ENCODE data around the gene NFATC4.

NFATC4 gene

DNA sequence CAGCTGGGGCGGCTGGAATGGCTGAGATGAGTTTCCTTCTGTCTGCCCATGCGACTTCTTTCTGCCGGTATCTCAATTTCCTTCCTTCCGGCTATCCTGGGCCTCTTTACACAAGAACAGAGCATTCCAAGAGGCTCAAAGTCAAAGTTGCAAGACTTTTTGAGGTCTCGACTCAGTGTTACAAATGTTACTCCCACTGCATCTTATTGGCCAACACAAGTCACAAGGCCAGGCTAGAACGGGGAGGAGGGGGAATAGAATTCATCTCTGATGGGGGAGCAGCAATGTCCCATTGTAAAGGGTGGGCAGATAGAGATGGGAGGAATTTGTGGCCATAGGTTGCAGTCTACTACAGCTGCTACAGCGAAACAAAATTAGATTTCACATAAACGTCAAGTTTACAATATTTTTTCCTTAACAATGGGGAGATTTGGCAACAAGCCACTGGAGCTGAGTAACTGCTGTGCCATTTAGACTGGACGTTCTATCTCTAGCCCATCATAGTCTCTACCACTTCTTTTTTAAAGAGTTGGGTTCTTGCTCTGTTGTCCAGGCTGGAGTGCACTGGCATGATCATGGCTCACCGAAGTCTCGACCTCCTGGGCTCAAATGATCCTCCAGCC is 21.4 kb downstream of the NFATC4 start:
- DNase-seq: no peak

DNA sequence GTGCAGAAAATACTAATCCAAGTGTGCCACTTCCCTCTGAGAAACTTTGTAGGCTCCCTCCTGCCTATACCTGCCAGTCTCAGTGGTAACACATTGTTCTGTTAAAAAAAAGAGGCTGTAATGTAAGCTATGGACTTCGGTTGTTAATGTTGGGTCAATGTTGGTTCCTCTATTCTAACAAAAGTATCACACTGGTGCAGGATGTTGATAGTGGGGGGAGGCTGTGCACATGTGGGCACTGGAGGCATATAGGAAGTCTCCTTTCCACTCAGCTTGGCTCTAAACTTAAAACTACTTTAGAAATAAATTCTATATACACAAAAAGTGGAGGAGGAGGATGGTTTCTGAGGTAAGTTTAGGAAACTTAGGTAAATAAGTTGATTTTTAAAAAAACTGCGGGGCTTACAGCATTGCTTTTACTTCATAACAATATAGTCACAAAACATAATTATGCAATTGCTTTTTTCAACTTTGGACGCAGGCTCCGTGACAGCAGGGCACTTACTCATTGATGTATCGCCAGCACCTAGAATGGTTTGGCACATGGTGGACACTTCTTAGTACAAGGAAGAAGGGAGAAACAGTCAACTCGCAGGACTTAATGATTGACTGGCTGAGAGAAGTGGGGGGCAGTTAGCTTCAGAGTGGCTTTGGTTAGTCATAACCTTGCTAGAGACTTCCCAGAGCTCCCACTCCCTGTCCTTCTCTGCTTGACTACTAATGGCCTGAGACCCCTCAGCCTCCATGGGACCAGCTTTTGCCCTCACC is 22.9 kb downstream of the NFATC4 start:
- DNase-seq: no peak

DNA sequence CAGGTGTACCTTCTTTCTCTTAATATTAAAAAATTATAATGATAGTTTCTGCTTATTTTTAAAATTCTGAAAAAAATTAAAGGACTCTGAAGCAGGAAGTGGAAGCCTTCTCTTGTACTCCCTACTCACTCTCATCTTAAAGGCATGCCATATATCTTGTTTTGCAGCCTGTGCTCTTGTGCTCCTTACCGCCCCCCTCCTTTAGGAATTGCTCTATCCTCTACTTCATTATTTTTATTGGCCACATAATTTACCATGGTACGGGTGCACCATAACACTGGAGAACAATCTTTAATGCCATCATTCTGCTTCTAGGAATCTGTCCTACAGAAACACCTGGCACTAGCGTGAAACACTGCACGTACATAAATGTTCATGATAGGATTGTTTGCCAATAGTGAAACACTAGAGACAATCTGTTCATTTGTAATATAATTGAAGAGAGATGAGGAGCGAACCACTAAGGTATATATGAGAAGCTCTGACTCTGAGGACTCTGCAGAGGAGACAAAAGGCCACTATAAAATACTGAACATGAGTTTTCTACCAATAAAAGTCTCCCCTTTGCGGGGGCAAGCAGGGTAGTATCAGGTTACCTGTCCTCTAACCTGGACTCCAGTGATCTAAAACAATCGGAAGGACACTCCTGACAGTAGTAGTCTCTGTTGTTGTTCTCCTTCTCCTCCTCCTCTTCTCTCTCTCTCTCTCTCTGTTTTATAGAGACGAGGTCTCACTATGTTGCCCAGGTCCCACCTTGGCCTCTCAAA is 24.5 kb downstream of the NFATC4 start:
- peak in 1 of 3 experiments; percentile 37 for DNase-seq

DNA sequence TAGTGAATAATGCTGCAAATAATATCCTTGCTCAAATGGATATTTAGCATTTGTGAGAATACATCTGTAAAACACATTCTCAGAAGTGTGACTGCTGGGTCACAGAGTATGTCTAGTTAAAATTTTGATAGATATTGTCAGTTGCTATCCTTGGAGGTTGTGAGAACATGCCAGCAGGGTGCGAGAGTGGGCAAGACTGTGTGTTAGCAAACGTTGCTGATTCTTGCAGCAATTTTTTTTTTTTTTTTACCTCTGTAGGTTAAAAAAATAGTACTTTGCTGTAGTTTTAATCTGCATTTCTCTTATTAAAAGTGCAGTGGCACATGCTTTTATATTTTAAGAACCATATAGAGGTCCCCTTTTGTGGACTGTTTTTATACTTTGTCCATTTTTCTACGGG is 26.3 kb downstream of the NFATC4 start:
- peak in 1 of 3 experiments; percentile 17 for DNase-seq

DNA sequence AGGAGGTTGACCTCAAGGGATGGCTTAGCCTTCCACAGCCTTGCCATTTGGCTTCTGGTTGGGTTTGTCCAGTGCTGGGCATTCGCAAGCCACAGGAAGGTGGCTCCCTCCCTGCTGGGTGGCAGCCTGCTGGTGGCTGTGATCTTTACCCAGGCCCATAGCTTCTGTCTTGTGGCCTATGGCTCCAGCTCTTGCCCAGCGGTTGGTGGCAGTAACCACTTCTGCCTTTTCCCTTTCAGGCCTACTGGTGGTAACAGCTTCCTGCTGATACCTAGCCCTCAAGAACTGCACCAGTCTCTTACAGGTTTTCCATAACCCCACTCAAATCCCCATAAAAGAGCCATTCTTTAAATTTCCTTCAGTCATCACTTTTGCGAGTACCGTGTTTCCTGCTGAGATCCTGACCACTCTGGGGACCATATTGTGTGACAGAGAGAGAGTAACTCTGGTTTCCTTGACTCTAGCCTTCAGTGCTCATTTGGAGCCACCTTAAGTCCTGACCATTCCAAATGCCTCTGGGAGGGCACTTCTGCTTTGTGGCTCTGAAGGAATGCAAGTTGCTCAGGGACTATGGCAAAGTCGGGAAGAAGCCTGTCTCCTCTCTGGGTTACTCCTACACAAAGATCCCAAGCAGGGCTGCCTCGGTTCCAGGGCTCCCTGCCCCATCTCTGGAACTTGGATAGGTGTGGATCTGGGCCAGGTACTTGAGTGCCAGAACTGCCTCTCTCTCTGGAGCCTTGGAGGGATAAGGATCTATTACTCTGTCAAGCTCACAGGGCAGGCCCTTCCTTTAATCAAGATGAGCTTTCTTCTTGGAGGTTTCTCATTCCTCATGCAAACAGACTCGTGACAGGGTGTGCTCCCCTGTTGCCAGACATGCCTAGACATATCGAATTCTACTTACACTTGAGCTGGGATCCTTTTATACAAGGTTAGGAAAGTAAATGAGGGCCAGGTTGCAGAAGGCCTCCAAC is 27.9 kb downstream of the NFATC4 start:
- no peak for DNase-seq

DNA sequence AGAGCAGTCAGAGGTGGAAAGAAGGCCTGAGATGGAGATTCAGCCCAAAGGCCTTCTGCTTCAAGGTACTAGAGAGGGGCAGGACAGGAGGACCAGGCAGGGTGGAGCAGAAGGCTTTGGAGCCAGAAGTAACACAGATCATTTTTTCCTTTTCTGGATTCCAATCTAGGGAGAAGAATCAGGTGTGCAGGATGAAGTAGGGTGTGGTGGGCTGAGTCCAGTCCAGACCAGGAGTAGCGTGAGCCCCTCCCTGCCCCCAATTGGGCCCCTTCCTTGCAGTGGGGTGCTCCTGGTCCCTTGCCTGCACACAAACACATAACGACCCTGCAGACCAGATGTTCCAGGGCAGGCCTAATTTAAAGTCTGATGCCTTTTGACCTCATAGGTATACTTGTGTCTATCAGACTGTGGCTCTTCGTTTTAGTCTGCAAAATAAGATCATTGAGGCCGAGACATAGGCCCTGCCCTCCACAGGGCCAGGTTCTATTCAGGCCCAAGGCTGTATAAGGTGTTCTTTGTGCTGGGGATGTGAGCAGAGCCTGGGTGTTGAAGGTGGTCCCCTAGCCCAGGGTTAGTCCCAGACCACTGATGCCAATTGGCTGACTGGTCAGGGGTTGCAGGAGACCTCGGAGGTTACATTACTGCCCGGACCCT is 29.8 kb downstream of the NFATC4 start:
- no peak for DNase-seq

DNA sequence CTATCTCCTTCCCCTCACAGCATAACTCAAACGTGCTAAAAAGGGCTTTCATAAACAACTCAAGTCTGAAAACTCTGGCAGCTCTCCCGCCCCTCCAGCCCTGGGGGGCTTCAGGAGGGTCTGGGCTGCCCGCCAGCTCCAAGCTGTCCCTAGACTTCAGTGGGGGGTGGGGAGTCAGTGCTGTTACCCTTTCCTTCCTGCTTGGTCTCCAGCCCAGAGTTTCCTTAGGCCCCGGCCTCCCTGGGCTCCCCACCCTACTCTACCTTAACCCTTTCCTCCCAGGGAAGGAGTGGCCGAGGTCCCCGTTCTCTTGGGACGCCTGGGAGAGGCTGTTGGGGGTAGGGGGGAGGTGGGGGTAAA is 30.3 kb downstream of the NFATC4 start:
- no peak for DNase-seq

DNA sequence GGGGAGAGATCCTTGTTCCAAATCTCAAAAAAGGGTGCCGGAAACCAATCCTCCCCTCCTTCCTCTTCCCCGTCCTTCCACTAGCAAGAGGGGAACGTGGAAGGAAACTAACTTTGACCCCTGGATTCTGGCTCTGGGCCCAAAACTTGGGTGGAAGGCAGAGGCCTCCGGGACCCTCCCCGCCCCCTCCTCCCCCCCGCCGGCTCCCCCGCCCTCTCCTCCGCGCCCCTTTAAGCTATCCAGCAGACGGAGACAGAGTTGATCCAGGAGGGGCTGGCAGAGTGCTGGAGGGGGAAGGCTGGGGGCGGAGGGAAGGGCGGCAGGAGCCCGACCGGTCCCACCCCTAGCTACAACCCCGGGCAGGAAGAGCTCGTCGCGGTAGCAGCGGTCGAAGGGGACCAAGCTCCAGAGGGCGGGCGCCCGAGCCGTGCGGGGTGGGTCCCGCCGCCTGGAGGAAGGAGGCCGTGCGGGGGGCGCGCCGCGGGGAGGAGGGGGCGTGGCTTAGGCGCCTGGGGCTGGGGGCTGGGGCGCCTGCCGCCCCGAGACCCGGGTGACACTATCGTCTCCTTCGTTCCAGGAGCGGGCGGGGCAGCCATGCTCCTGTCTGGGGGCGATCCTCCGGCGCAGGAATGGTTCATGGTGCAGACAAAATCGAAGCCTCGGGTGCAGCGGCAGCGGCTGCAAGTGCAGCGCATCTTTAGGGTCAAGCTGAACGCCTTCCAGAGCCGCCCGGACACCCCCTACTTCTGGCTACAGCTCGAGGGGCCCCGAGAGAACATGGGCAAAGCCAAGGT is 30.9 kb downstream of the NFATC4 start, which contains the start of gene NYNRIN:
TSS of gene NYNRIN (plus strand) at position 351 of the 794 bp plus-strand sequence. CDS start at position 595, 244 bp downstream.
- DNase-seq: peak in 2 of 3 experiments; percentile 64

DNA sequence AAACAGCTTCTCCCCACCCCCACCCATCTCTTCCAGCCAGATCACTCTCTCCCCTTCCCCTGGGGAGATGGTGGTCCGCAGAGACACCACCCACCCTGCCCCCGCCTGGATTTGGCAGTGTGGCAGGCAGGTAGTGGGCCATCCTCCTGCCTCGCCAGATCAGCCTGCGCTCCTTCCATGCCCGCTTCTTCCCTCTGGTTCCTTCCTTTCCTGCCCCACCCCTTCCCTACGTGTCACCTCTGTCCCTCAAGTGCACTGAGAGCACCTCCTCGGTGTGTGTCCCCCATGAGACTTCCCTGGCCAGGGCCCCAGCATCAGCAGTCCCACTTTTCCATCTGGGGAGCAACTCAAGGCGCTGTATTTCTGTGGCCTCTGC is 31.5 kb downstream of the NFATC4 start:
- DNase-seq: no peak

DNA sequence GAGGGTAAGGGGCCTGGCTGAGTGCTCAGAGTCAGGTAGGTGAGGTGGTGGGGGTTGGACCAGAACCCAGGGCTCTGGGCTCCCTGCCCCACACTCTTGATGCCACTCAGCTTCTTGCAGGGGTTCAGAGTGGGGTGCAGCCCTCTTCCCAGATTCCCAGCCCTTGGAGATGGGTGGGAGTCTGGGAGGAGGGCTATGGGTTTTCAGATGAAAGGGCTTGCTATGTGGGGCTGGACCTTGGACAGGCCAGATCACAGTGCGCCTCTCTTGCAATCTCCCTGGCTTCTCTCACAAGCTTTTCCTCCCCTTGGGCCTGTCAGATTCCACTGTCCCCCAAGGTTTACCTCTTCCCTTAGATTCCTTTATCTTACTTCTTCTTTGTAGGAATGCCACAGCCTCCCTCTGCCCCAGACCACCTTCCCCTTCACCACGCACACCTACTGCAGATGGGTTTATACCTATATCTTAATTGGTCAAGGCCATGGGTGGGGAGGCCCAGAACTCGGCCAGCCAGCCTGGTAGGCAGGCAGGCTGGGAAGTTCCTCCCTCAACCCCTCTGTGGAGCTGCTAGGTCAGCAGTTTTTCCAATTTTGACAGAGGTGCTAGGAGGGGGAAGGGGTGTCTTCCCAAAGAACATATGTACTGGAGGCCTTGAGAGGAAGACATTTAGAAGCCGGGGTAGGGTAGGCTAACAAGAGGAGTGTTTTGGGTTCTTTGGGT is 32.2 kb downstream of the NFATC4 start:
- DNase-seq: no peak

DNA sequence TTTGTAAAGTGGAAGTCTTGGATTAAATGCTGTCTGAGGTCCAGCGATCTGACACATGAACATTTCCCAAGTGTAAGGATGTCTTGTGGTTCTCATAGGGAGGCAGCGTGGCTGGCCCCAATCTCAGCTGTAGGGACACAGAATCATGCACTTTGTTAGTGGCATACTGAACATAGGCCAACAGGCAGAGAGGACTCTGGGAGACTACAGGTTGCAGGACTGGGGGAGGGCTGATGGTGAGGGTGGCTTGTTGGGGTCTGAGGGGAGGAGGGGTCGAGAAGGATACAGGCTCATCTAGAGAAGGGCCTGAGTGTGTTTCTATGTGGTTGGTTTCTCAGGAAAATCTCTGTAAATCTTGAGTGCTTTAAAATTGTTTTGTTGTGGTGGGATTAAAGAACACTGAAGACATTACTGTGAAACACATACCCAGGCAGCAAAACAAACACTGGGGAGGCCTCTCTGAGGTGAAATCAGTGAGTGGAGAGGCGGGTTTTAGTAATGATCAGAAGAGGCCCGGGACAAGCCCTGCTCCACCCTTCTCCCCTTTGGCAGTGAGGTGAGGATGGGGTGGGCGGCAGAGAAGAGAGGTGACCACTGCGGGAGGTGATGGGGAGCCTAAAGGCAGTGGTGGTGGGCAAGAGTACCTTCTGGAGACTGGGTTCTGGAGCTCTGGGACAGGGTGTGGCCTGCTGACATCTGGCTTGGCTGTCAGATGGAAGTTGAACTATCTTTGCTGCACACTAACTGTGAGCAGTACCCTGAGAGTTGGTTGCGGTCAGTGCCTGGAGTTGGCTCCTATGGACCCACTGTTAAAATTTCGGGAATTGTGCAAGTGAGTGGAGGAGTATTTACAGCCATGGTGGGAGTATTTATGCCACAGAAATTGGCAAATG is 34.1 kb downstream of the NFATC4 start:
- DNase-seq: no peak

DNA sequence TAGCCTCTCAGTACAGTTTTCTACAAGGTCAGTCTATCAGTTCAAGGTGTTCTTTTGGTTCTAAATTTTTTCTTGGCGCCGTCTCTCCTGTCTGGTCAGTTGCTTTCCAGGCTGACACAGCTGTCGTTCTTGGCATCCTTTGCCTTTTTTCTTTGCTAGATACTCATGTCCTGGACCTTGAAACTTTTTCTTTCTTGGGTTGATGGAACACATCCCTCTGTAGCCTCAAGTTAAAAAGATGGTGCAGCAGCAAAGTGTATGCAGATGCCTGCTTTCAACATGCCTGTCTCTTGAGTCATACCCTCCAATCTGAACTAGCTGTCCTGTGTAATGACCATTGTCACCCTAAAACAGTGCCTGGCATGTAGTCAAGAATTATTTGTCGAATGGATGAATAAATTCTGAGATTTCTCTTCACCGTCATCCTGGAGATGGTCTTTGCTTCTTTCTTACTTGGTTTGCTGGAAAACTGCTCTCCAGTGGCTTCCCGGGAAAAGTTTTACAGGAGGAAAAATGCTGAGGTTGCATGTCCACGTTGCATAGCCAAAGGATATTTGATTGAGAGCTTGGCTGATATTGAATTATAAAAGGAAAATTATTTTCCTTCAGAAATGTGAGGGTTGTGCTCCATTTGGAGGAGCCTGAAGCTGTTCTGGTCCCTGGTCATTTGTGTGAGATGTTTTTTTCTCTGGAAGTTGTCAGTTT is 35.5 kb downstream of the NFATC4 start:
- no peak for DNase-seq

DNA sequence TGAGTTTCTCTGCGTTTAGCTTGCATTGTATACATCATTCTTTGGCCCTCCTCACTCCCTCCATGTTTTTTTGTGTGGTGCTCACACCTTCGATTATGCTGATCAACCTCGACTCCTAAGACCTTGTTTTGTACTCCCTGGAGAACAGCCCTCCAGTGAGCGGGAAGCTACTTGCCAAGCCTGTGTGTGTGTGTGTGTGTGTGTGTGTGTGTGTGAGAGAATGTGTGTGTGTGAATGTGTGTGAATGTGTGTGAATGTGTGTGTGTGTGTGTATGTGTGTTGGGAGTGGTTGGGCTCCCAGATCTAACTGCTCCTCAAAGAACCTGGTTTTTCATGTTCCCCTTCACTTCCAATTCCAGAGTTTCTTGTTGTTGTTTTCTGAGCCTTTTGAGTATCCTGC is 36.8 kb downstream of the NFATC4 start:
- DNase-seq: no peak

DNA sequence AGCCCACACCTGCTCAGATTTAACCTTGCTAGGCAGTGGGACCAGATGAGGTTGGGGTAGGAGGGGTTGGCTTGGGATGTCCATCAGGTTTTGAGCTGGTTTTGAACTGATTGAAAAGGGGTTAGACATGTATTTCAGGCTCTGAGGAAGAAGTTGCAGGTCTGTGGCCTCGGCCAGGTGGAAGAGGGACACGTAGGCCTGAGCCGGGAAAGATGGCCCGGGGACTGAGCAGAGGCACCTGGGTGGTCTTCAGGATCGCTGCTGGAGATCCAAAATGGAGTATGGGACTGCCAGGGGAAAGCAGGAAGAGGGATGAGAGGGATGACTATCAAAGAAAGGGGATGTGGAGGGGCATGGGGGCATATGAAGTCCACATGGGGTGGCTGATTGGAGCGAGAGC is 38.4 kb downstream of the NFATC4 start:
- no peak for DNase-seq

DNA sequence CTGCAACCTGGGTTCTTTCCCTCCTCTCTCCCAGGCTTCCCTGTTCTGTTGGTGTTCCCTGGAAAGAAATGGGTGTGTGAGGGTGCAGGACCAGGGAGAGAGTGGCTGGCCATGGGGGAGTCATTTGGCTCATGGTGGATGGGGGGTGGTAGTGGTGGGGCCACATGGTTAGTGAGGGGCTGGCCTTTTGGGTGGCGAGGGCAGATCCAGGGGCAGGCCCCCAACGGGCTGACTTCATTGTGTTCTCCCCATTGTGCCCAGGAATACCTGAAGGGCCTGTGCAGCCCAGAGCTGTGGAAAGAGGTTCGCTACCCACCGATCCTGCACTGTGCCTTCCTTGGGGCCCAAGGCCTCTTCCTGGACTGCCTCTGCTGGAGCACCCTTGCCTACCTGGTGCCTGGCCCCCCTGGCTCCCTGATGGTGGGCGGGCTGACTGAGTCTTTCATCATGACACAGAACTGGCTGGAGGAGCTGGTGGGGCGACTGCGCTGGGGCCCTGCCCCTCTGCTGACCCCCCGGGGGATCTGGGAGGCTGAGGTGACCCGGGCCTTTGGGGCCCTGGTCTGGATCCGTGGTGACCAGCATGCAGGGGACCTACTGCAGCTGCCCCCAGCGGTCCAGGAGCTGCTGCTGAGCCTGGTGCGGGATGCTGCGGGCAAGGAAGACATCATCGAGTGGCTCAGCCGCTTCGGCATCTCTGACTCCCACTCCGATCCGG is 39.8 kb downstream of the NFATC4 start:
- DNase-seq: no peak

DNA sequence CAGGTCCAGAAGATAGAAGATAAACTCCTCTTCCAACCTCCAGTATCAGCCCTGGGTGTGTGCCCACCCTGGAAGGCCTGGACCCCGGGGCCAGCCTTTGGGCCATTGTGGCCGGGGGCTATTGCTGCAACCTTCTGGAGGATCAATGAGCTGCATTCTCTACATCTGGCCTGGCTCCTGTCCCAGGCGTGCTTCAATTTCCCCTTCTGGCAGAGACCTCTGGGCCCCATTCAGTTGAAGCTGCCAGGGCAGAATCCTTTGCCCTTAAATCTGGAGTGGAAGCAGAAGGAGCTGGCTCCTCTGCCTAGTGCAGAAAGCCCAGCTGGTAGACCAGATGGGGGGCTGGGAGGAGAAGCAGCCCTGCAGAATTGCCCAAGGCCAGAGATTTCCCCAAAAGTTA is 40.8 kb downstream of the NFATC4 start:
- DNase-seq: no peak

DNA sequence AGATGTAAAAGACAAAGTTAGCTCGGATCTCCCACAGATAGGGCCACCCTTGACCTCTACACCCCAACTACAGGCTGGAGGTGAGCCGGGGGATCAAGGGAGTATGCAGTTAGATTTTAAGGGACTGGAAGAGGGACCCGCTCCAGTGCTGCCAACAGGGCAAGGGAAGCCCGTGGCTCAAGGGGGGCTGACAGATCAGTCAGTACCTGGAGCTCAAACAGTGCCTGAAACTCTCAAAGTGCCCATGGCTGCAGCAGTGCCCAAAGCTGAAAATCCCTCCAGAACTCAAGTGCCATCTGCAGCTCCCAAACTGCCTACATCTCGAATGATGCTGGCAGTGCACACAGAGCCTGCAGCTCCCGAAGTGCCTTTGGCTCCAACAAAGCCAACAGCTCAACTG is 41.2 kb downstream of the NFATC4 start:
- DNase-seq: no peak

DNA sequence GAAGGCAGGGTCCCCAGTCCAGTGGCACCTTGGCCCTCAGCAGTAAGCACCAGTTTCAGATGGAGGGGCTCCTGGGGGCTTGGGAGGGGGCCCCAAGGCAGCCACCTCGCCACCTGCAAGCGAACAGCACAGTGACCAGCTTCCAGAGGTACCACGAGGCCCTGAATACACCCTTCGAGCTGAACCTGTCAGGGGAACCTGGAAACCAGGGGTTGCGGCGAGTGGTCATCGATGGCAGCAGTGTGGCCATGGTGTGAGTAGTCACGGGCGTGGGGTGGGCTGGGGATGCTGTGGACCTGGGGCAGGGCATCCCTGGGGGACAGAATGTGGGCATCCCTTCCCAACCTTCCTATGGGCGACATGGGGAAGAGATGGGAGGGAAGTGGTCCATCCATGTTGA is 42.0 kb downstream of the NFATC4 start:
- no peak for DNase-seq
